Brain microvascular endothelial cell (primary cell): ENCODE data around the gene SLC35F1.

Experiments used
- DNase-seq: peaks from one replicate; pipeline ENCODE4 v3.0.0-alpha.2; 2020
- H3K27ac ChIP-seq: fragments of 250-450 bp; sonication (Bioruptor Pico); 2 replicates; pipeline ENCODE4 v1.5.1; 2020; ENCODE audit warnings: mild to moderate bottlenecking, moderate library complexity
- H3K27me3 ChIP-seq: fragments of 250-450 bp; sonication (Bioruptor Pico); replicated peaks from 2 replicates; pipeline ENCODE4 v1.5.1; 2020; ENCODE audit warnings: mild to moderate bottlenecking
- H3K36me3 ChIP-seq: fragments of 250-450 bp; sonication (Bioruptor Pico); replicated peaks from 2 replicates; pipeline ENCODE4 v1.5.1; 2020; ENCODE audit warnings: mild to moderate bottlenecking
- H3K4me3 ChIP-seq: 2 replicates; pipeline ENCODE4 v1.5.1; 2011; ENCODE audit warnings: low read depth, mild to moderate bottlenecking, control low read depth, low read length, moderate library complexity
- CTCF ChIP-seq: IDR thresholded peaks from 2 replicates; pipeline ENCODE4 v1.5.1; 2011; ENCODE audit warnings: low read depth, mild to moderate bottlenecking, moderate library complexity, low read length, control low read depth, inconsistent platforms; ENCODE audit errors: missing control alignments
- in situ Hi-C: cut with HindIII; loops from 2 replicates; pipeline ENCODE4 v1.10.0; 2017; ENCODE audit warnings: low sequenced_read_pairs, low pct_ligation_motif_present

SLC35F1 gene

GRCh38 chr6:117910549-117910948 is 3.5 kb downstream of the SLC35F1 start:
- Histone ChIP-seq H3K4me3 (no peak overlapping the region), H3K27me3 (peaks cover 18% of the 10 kb centered on the region), H3K27ac (no peak overlapping the region), H3K36me3 (no peaks in the 10 kb centered on the region)
- DNase-seq: no peak
- no peak for TF ChIP-seq CTCF
- in situ Hi-C loops: no loop called here

- no peak for TF ChIP-seq CTCF
- H3K36me3 ChIP-seq: no peaks in the 10 kb centered on the region
- H3K4me3 ChIP-seq: no peak overlapping the region
- no peak overlapping the region for H3K27ac ChIP-seq
- no peak for DNase-seq
- H3K27me3 ChIP-seq: peaks cover 18% of the 10 kb centered on the region
- in situ Hi-C loops: no loop called here
Observed at GRCh38 chr6:117911150-117911549, 4.1 kb downstream of the SLC35F1 start.

- Histone ChIP-seq H3K27ac (no peak overlapping the region), H3K36me3 (no peaks in the 10 kb centered on the region), H3K4me3 (no peak overlapping the region), H3K27me3 (peaks cover 15% of the 10 kb centered on the region)
- in situ Hi-C loops: no loop called here
- no peak for DNase-seq
- no peak for TF ChIP-seq CTCF
Observed at GRCh38 chr6:117911660-117912059, 4.6 kb downstream of the SLC35F1 start.

DNA sequence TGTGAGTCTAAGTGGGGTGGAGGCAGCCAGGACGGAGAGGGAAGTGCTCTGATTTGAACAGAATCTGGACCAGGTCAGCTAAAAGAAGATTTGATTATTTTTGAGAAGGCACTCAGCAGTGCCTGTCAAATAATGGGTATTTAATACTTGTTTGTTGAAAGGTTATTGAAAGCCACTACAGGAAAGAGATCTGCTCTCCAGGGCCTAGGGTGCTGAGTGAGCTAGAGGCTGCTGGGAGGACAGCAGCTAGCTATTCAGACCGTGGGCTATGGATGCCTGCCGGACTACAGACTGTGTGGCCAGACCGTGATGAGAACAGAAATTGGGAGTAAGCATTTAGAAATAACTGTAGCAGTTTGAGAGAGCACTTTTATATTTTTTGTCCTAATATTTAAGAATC is 8.8 kb downstream of the SLC35F1 start:
- no peak overlapping the region for H3K4me3 ChIP-seq
- no peak overlapping the region for H3K27ac ChIP-seq
- no peaks in the 10 kb centered on the region for H3K36me3 ChIP-seq
- TF ChIP-seq CTCF: no peak
- in situ Hi-C loops: no loop called here
- DNase-seq: no peak
- H3K27me3 ChIP-seq: no peaks in the 10 kb centered on the region

- DNase-seq: no peak
- no peak overlapping the region for H3K4me3 ChIP-seq
- no peak for TF ChIP-seq CTCF
- H3K36me3 ChIP-seq: no peaks in the 10 kb centered on the region
- no peaks in the 10 kb centered on the region for H3K27me3 ChIP-seq
- in situ Hi-C loops: no loop called here
- no peak overlapping the region for H3K27ac ChIP-seq
Observed at GRCh38 chr6:117916483-117916882, 9.4 kb downstream of the SLC35F1 start.

GRCh38 chr6:117917176-117917575 is 10.1 kb downstream of the SLC35F1 start:
- DNase-seq: no peak
- in situ Hi-C loops: no loop called here
- Histone ChIP-seq H3K27ac (no peak overlapping the region), H3K36me3 (no peaks in the 10 kb centered on the region), H3K27me3 (no peaks in the 10 kb centered on the region), H3K4me3 (no peak overlapping the region)
- TF ChIP-seq CTCF: no peak
